Endodermal cell (in vitro differentiated cells): Measurements from ENCODE around the gene BRD7. TPM values are rescaled to one million over a fixed set of nuclear protein-coding genes. Genes with fewer than 3 reads are reported as not detected.

Experiments used
- DNase-seq: peaks from one replicate; pipeline ENCODE4 v3.0.0-alpha.2; 2017
- H3K27ac ChIP-seq: 2 replicates; pipeline ENCODE4 v1.5.1; 2013; ENCODE audit warnings: mild to moderate bottlenecking, low read depth, low read length, moderate library complexity
- H3K27me3 ChIP-seq: 2 replicates; pipeline ENCODE4 v1.6.1; 2013; ENCODE audit warnings: mild to moderate bottlenecking, low read length, moderate library complexity; ENCODE audit not compliant: insufficient read depth, control insufficient read depth, poor library complexity, severe bottlenecking
- H3K36me3 ChIP-seq: 2 replicates; pipeline ENCODE4 v1.7.0; 2013; ENCODE audit warnings: mild to moderate bottlenecking, low read length, moderate library complexity; ENCODE audit not compliant: control insufficient read depth, insufficient read depth
- H3K4me1 ChIP-seq: one replicate; pipeline ENCODE4 v1.7.0; 2013; ENCODE audit warnings: low read length; ENCODE audit not compliant: control insufficient read depth, insufficient read depth
- H3K4me3 ChIP-seq: 2 replicates; pipeline ENCODE4 v1.5.1; 2013; ENCODE audit warnings: mild to moderate bottlenecking, low read length, moderate library complexity
- H3K9ac ChIP-seq: 2 replicates; pipeline ENCODE4 v1.6.1; 2013; ENCODE audit warnings: mild to moderate bottlenecking, low read length, moderate library complexity; ENCODE audit not compliant: poor library complexity, severe bottlenecking; ENCODE audit errors: extremely low read depth
- H3K9me3 ChIP-seq: 2 replicates; pipeline ENCODE4 v1.6.1; 2013; ENCODE audit warnings: mild to moderate bottlenecking, low read length, moderate library complexity; ENCODE audit not compliant: control insufficient read depth
- H3K27ac Mint-ChIP-seq: 2 replicates; pipeline ENCODE4 v1.8.0; 2020; ENCODE audit warnings: mixed read lengths
- H3K27me3 Mint-ChIP-seq: 2 replicates; pipeline ENCODE4 v1.8.0; 2021; ENCODE audit warnings: mild to moderate bottlenecking, mixed read lengths; ENCODE audit not compliant: insufficient read depth
- H3K36me3 Mint-ChIP-seq: 2 replicates; pipeline ENCODE4 v1.8.0; 2020; ENCODE audit warnings: low read depth, mixed read lengths
- H3K4me1 Mint-ChIP-seq: 2 replicates; pipeline ENCODE4 v1.8.0; 2020; ENCODE audit warnings: mixed read lengths
- H3K4me3 Mint-ChIP-seq: 2 replicates; pipeline ENCODE4 v1.8.0; 2020; ENCODE audit warnings: mild to moderate bottlenecking, moderate library complexity, mixed read lengths
- H3K9me3 Mint-ChIP-seq: 2 replicates; pipeline ENCODE4 v1.8.0; 2020; ENCODE audit warnings: mild to moderate bottlenecking, mixed read lengths
- CTCF ChIP-seq: fragments of 200-600 bp; sonication (generic); conservative IDR thresholded peaks from 2 replicates; pipeline ENCODE4 v1.5.0; 2021; ENCODE audit warnings: antibody characterized with exemption, mild to moderate bottlenecking
- WGBS, 2 experiments: methylation state at CpG; one replicate each; pipeline versions ENCODE4 v1.1.5 to v1.1.7; 2013; ENCODE audit warnings: missing lambda C conversion rate in 2 of 2, mixed read lengths in 1 of 2; ENCODE audit not compliant: insufficient coverage in 1 of 2, insufficient read length in 1 of 2; 5-methylcytosine and 5-hydroxymethylcytosine counted together
- total RNA-seq, 2 donors: library from RNA; stranded (reverse); fragmentation: NEBNext Ultra II Directional in 1 of 2; extraction: Animal tissue kit (Norgen Biotek cat#: 25700) in 1 of 2; gene quantifications; 2 replicates in 1 of 2; 3 replicates in 1 of 2; pipeline ENCODE4 v1.2.1, GENCODE V29; 2021

Gene BRD7
- total RNA-seq, 2 donors from 2014 or later = 125 to 163 TPM

DNA sequence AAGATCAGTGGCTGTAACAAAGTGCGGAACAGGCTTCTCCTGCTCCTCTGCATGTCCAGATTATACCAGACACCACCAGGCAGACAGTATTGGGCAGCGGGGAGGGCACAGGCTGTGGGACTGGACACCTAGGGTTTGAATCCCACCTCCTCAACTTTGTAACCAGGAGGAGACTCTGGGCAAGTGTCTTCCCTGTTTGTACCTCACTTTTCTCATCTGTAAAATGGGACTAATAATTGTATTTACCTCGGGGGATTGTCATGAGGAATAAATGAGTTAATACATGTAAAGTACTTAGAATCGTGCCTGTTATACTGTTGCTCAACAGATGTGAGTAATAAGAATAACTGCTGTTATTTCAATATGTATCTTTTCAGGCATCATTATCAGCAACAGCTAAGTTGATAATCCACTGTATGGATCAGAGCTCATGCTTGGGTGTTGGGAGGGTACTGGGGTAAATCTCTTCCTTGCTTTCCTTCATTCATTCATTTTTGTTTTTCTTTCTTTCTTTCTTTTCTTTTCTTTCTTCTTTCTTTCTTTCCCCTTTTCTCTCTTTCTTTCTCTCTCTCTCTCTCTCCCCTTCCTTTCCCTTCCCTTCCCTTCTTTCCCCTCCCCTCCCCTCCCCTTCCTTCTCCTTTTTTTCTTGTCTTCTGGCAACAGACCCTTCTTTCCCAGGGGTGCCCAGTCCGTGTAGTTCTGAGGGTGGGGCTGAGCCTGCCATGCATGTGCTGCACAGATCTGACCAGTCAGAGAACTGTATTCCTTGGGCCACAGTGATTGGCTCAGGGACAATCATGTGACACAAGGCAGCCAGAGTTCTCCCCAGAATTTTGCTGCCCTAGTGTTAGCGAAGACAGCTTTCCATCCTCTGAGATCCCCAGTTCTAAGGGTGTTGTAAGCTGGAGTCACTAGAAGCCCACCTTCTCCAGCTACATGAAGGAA lies 25.3 kb upstream of the BRD7 start:
- Histone ChIP-seq H3K36me3 (no peaks in the 10 kb centered on the region), H3K4me3 (no peak overlapping the region), H3K27me3 (no peaks in the 10 kb centered on the region), H3K4me1 (peaks cover 6% of the 10 kb centered on the region), H3K27ac (no peak overlapping the region), H3K9ac (no peak overlapping the region), H3K9me3 (no peaks in the 10 kb centered on the region)
- Mint-ChIP-seq H3K27me3 (no peaks in the 10 kb centered on the region), H3K9me3 (no peaks in the 10 kb centered on the region), H3K4me1 (peaks cover 11% of the 10 kb centered on the region), H3K36me3 (no peaks in the 10 kb centered on the region), H3K27ac (no peak overlapping the region), H3K4me3 (no peak overlapping the region)
- WGBS, 2 experiments = 87 to 100% methylated on average over 3 to 6 of the region's 6 CpGs
- TF ChIP-seq CTCF = no peak
- DNase-seq = no peak

DNA sequence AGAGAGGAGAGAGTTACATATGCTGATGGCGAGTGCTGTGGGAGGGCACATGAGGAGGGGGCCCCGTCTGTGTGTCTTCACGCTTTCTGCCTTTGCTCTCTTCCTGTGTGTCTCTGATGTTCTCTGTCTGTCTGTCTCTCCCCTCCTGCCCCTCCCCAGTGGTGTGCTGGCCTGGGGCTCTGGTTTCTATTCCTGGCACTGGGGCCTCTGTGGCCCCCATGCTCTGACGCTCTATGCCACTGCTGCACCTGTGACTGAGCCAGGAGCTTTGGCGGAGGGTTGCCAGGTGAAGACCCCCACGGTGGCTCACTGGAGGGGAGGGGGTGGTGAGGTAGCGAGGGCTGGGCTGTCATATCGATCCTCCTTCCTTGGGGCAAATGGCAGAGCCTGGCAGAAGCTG lies 24.6 kb upstream of the BRD7 start:
- H3K36me3 Mint-ChIP-seq = no peaks in the 10 kb centered on the region
- no peaks in the 10 kb centered on the region for H3K9me3 Mint-ChIP-seq
- H3K27ac Mint-ChIP-seq = no peak overlapping the region
- Histone ChIP-seq H3K27ac (no peak overlapping the region), H3K36me3 (no peaks in the 10 kb centered on the region), H3K9me3 (no peaks in the 10 kb centered on the region), H3K27me3 (no peaks in the 10 kb centered on the region), H3K9ac (no peak overlapping the region), H3K4me3 (no peak overlapping the region), H3K4me1 (peaks cover 6% of the 10 kb centered on the region)
- H3K4me3 Mint-ChIP-seq = no peak overlapping the region
- WGBS, 2 experiments = 74 to 90% methylated on average over 4 to 7 of the region's 8 CpGs
- H3K27me3 Mint-ChIP-seq = no peaks in the 10 kb centered on the region
- peaks cover 11% of the 10 kb centered on the region for H3K4me1 Mint-ChIP-seq
- no peak for DNase-seq
- no peak for TF ChIP-seq CTCF

DNA sequence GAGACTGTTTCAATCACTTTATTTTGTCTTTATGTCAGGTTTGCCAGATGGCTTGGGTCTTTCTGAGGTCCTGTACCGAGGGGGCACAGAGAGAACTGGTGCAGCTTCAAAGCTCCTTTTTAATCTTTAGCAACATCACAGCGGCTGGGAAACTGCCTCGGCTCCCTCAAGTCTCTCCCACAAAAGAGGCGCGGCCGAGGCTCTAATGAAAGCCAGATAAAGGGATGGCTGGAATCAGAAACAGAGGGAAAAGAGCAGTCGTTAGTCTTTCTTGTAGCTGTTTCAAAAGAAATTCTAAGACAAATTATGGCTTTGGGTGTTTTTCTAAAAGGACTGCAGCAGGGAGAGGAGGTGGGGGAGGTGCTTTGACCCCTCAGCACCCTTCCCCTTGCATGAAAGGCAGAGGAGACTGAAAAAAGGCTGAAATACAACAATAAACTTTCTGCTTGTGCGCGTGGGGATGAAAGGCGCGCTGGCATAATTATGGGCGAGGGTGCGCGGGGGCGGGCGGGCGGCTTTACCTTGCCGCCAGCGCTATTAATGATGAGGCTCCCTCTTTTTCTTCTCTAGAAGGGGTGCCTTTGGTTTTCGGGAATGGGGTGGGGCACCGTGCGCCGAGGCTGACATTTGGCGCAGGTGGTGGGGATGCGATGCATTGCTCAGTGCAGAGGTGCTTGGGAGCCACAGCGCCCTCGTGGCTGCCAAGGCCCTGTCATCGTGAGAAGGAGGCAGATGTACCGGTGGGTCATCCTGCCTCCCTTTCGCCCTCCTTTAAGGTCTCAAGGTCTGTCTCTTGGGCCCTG lies 22.3 kb upstream of the BRD7 start:
- Histone ChIP-seq H3K4me1 (peaks cover 6% of the 10 kb centered on the region), H3K27me3 (no peaks in the 10 kb centered on the region), H3K9ac (no peak overlapping the region), H3K4me3 (no peak overlapping the region), H3K27ac (peak overlapping the region; percentile 78), H3K36me3 (no peaks in the 10 kb centered on the region), H3K9me3 (no peaks in the 10 kb centered on the region)
- TF ChIP-seq CTCF = no peak
- H3K4me1 Mint-ChIP-seq = peaks cover 6% of the 10 kb centered on the region
- H3K4me3 Mint-ChIP-seq = no peak overlapping the region
- no peaks in the 10 kb centered on the region for H3K9me3 Mint-ChIP-seq
- no peaks in the 10 kb centered on the region for H3K36me3 Mint-ChIP-seq
- WGBS, 2 experiments = 92 to 94% methylated on average over 24 to 30 of the region's 30 CpGs
- peaks cover 6% of the 10 kb centered on the region for H3K27me3 Mint-ChIP-seq
- no peak overlapping the region for H3K27ac Mint-ChIP-seq
- DNase-seq = no peak
